ENCODE data around the gene TAF6L.

The TAF6L gene

GRCh38 chr11:62757846-62758788, 13.1 kb upstream of the TAF6L start:
- DNase-seq, result no peak

- peak; percentile 13 for DNase-seq
These were observed 10.3 kb upstream of the TAF6L start for GRCh38 chr11:62760867-62761227.

GRCh38 chr11:62770778-62771143, 435 bp upstream of the TAF6L start:
- no peak for DNase-seq

GRCh38 chr11:62774407-62774806, 3.2 kb downstream of the TAF6L start:
- no peak for DNase-seq

GRCh38 chr11:62775646-62776045, 4.5 kb downstream of the TAF6L start:
- no peak for DNase-seq

- DNase-seq, result no peak
These were observed 6.2 kb downstream of the TAF6L start for GRCh38 chr11:62777389-62777788.

- no peak for DNase-seq
These were observed 7.2 kb downstream of the TAF6L start for GRCh38 chr11:62778441-62778840.

GRCh38 chr11:62782753-62783152, 11.6 kb downstream of the TAF6L start:
- DNase-seq, result no peak

- DNase-seq, result peak; percentile 78
These were observed 15.3 kb downstream of the TAF6L start for GRCh38 chr11:62786318-62787004.

GRCh38 chr11:62787005-62787759, 16.0 kb downstream of the TAF6L start, which contains the start of gene TMEM179B:
Gene TMEM179B, plus strand, starts transcription at chr11:62787402. Its CDS starts 30 bp downstream, at chr11:62787432.
- peak; percentile 97 for DNase-seq

GRCh38 chr11:62788991-62789390, 17.8 kb downstream of the TAF6L start:
- DNase-seq, result no peak

GRCh38 chr11:62789576-62789975, 18.4 kb downstream of the TAF6L start:
- no peak for DNase-seq

- DNase-seq, result peak; percentile 77
These were observed 20.5 kb downstream of the TAF6L start, which contains the start of gene TMEM223 for GRCh38 chr11:62791501-62792201. Gene TMEM223, minus strand, starts transcription at chr11:62792006. Its CDS starts 12 bp downstream, at chr11:62791994.

GRCh38 chr11:62792202-62792575, 21.0 kb downstream of the TAF6L start:
- no peak for DNase-seq

GRCh38 chr11:62794201-62794775, 23.1 kb downstream of the TAF6L start:
- no peak for DNase-seq

- no peak for DNase-seq
These were observed 25.1 kb downstream of the TAF6L start for GRCh38 chr11:62796281-62796680.

- DNase-seq, result no peak
These were observed 28.3 kb downstream of the TAF6L start for GRCh38 chr11:62799486-62799885.

GRCh38 chr11:62801071-62801470, 29.9 kb downstream of the TAF6L start:
- DNase-seq, result no peak

GRCh38 chr11:62804310-62805075, 33.3 kb downstream of the TAF6L start:
- no peak for DNase-seq

- DNase-seq, result peak; percentile 92
These were observed 34.1 kb downstream of the TAF6L start, which contains the start of gene NXF1 for GRCh38 chr11:62805076-62805892. Gene NXF1, minus strand, starts transcription at chr11:62805440. Its CDS starts 84 bp downstream, at chr11:62805356.

All from NCI-H2171 treated with DMSO at 0.1 percent for 48 hours (cell line).